ENCODE results near the gene SH3BP1. TPM values are rescaled to one million over a fixed set of nuclear protein-coding genes. Genes with fewer than 3 reads are reported as not detected.

SH3BP1 gene
- total and polyA plus RNA-seq, 2 donors (not counting 1 experiment from before 2014, with no cell fraction given) = 44.0 to 69.7 TPM

GRCh38 chr22:37701141-37701786 is 61.8 kb downstream of the SH3BP1 start:
- H3K4me1 ChIP-seq (ENCODE audit: control insufficient read depth in 2 of 2, insufficient read depth in 2 of 2, low read length in 2 of 2) = peaks cover 4 to 8% of the 10 kb centered on the region in 2 donors
- TF ChIP-seq EZH2 (IDR thresholded peaks at IDR 0.05; ENCODE audit: borderline replicate concordance, insufficient read depth, low read depth, low read length, poor library complexity, severe bottlenecking) = no peak
- TF ChIP-seq, protein P1, sequence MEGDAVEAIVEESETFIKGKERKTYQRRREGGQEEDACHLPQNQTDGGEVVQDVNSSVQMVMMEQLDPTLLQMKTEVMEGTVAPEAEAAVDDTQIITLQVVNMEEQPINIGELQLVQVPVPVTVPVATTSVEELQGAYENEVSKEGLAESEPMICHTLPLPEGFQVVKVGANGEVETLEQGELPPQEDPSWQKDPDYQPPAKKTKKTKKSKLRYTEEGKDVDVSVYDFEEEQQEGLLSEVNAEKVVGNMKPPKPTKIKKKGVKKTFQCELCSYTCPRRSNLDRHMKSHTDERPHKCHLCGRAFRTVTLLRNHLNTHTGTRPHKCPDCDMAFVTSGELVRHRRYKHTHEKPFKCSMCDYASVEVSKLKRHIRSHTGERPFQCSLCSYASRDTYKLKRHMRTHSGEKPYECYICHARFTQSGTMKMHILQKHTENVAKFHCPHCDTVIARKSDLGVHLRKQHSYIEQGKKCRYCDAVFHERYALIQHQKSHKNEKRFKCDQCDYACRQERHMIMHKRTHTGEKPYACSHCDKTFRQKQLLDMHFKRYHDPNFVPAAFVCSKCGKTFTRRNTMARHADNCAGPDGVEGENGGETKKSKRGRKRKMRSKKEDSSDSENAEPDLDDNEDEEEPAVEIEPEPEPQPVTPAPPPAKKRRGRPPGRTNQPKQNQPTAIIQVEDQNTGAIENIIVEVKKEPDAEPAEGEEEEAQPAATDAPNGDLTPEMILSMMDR (IDR thresholded peaks at IDR 0.05) = no peak
- H4K20me1 ChIP-seq (ENCODE audit: control insufficient read depth, insufficient read depth, low read length, poor library complexity, severe bottlenecking) = no peaks in the 10 kb centered on the region
- 48% methylated on average over 2 of the region's 8 CpGs for WGBS (ENCODE audit: insufficient coverage)
- CTCF ChIA-PET = no interaction called here
- DNase-seq (no peak), ATAC-seq (ENCODE audit: low read depth) (no peak)
- intact Hi-C loops (cut with micrococcal nuclease) = no loop called here
- no peaks in the 10 kb centered on the region for H3K9me3 ChIP-seq (ENCODE audit: control extremely low read depth in 1 of 3, control insufficient read depth in 2 of 3, insufficient read depth in 1 of 3, low read length in 2 of 3)
- H3K36me3 ChIP-seq (replicated peaks in 1 of 2; ENCODE audit: control extremely low read depth in 1 of 2, control insufficient read depth in 1 of 2, extremely low read depth in 1 of 2, insufficient read depth in 2 of 2, low read length in 1 of 2) = peaks cover 0 to 2% of the 10 kb centered on the region in 2 experiments
- POLR2A ChIA-PET = no interaction called here
- Mint-ChIP-seq H3K4me1 (peaks cover 6% of the 10 kb centered on the region), H3K9me3 (ENCODE audit: insufficient read depth) (no peaks in the 10 kb centered on the region), H3K27me3 (no peaks in the 10 kb centered on the region), H3K4me3 (no peak overlapping the region), H3K27ac (no peak overlapping the region)
- no peak overlapping the region for H3K27ac ChIP-seq (ENCODE audit: low read length in 2 of 2)
- no peaks in the 10 kb centered on the region for H3K79me2 ChIP-seq (ENCODE audit: control insufficient read depth, insufficient read depth, low read length)
- no peak overlapping the region for H3K4me2 ChIP-seq (replicated peaks; ENCODE audit: low read depth, low read length, poor library complexity, severe bottlenecking)
- no peak overlapping the region for H2AFZ ChIP-seq (ENCODE audit: insufficient read depth, low read depth, low read length, poor library complexity, severe bottlenecking)
- H3K9ac ChIP-seq (ENCODE audit: low read length) = no peak overlapping the region
- H3K27me3 ChIP-seq (replicated peaks in 1 of 4; ENCODE audit: control extremely low read depth in 1 of 4, control insufficient read depth in 3 of 4, insufficient read depth in 4 of 4, low read length in 3 of 4) = no peaks in the 10 kb centered on the region
- no peak overlapping the region for H3K4me3 ChIP-seq (ENCODE audit: control extremely low read depth in 1 of 5, extremely low read depth in 1 of 5, insufficient read depth in 1 of 5, low read depth in 2 of 5, low read length in 4 of 5)

DNA sequence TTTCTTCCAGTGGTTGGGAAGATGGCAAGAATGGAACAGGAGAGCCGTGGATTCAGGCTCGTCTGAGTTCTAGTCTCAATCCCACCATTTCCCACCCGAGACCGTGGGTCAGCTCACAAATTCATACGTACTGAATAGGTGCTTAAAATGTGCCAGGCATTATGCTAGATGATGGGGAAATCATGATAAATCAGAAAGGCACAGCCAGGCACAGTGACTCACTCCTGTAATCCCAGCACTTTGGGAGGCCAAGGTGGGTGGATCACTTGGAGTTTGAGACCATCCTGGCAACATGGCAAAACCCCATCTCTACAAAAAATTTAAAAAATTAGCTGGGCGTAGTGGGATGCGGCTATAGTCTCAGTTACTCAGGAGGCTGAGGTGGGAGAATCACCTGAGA is 64.4 kb downstream of the SH3BP1 start:
- Mint-ChIP-seq H3K27me3 (no peaks in the 10 kb centered on the region), H3K27ac (no peak overlapping the region), H3K4me1 (no peaks in the 10 kb centered on the region), H3K9me3 (ENCODE audit: insufficient read depth) (no peaks in the 10 kb centered on the region), H3K4me3 (no peak overlapping the region)
- Histone ChIP-seq H3K27me3 (replicated peaks in 1 of 4; ENCODE audit: control extremely low read depth in 1 of 4, control insufficient read depth in 3 of 4, insufficient read depth in 4 of 4, low read length in 3 of 4) (no peaks in the 10 kb centered on the region), H2AFZ (ENCODE audit: insufficient read depth, low read depth, low read length, poor library complexity, severe bottlenecking) (no peak overlapping the region), H3K27ac (ENCODE audit: low read length in 2 of 2) (no peak overlapping the region), H3K9ac (ENCODE audit: low read length) (no peak overlapping the region), H3K36me3 (replicated peaks in 1 of 2; ENCODE audit: control extremely low read depth in 1 of 2, control insufficient read depth in 1 of 2, extremely low read depth in 1 of 2, insufficient read depth in 2 of 2, low read length in 1 of 2) (peaks cover 0 to 2% of the 10 kb centered on the region in 2 experiments), H3K79me2 (ENCODE audit: control insufficient read depth, insufficient read depth, low read length) (no peaks in the 10 kb centered on the region), H4K20me1 (ENCODE audit: control insufficient read depth, insufficient read depth, low read length, poor library complexity, severe bottlenecking) (no peaks in the 10 kb centered on the region), H3K4me2 (replicated peaks; ENCODE audit: low read depth, low read length, poor library complexity, severe bottlenecking) (no peak overlapping the region), H3K9me3 (ENCODE audit: control extremely low read depth in 1 of 3, control insufficient read depth in 2 of 3, insufficient read depth in 1 of 3, low read length in 2 of 3) (no peaks in the 10 kb centered on the region), H3K4me3 (ENCODE audit: control extremely low read depth in 1 of 5, extremely low read depth in 1 of 5, insufficient read depth in 1 of 5, low read depth in 2 of 5, low read length in 4 of 5) (no peak overlapping the region), H3K4me1 (ENCODE audit: control insufficient read depth in 2 of 2, insufficient read depth in 2 of 2, low read length in 2 of 2) (no peaks in the 10 kb centered on the region)
- ChIA-PET CTCF (no interaction called here), POLR2A (no interaction called here)
- no CpG with 5 or more reads among the region's 7 CpGs for WGBS (ENCODE audit: insufficient coverage)
- DNase-seq (no peak), ATAC-seq (ENCODE audit: low read depth) (no peak)
- TF ChIP-seq EZH2 (IDR thresholded peaks at IDR 0.05; ENCODE audit: borderline replicate concordance, insufficient read depth, low read depth, low read length, poor library complexity, severe bottlenecking) = no peak
- TF ChIP-seq, protein P1 (IDR thresholded peaks at IDR 0.05) = no peak
- intact Hi-C loops (cut with micrococcal nuclease) = no loop called here

All from B cell (primary cell).